IgD-negative memory B cell (primary cell): ENCODE data around the gene URB1. TPM values are rescaled to one million over a fixed set of nuclear protein-coding genes. Genes with fewer than 3 reads are reported as not detected.
A peak's percentile ranks its signal among the peaks of the same experiment; 100 is the strongest.

ENCODE experiments used
- H3K27ac Mint-ChIP-seq, 3 donors: one replicate each; pipeline ENCODE4 v1.8.0; 2020 to 2022; ENCODE audit warnings: mild to moderate bottlenecking in 3 of 3, mixed read lengths in 3 of 3, moderate library complexity in 1 of 3
- H3K27me3 Mint-ChIP-seq: one replicate; pipeline ENCODE4 v1.8.0; 2021; ENCODE audit warnings: mixed read lengths
- H3K36me3 Mint-ChIP-seq: one replicate; pipeline ENCODE4 v1.8.0; 2020; ENCODE audit warnings: mild to moderate bottlenecking, mixed read lengths
- H3K4me1 Mint-ChIP-seq, 3 donors: one replicate each; pipeline ENCODE4 v1.8.0; 2020 to 2022; ENCODE audit warnings: mixed read lengths in 3 of 3, mild to moderate bottlenecking in 1 of 3
- H3K4me3 Mint-ChIP-seq, 4 donors: one replicate each; pipeline ENCODE4 v1.8.0; 2020 to 2022; ENCODE audit warnings: mild to moderate bottlenecking in 4 of 4, mixed read lengths in 4 of 4, moderate library complexity in 3 of 4
- H3K9me3 Mint-ChIP-seq, 3 donors: one replicate each; pipeline ENCODE4 v1.8.0; 2020 to 2021; ENCODE audit warnings: mixed read lengths in 3 of 3, mild to moderate bottlenecking in 1 of 3
- polyA plus RNA-seq: library from polyadenylated mRNA; unstranded; fragments of 300-500 nt; fragmentation: Illumina TruSeq; gene quantifications from one replicate; pipeline ENCODE4 v1.2.3, GENCODE V29; 2021

URB1 gene
- polyA plus RNA-seq, 1 donor from 2014 or later = 1.8 TPM

- Mint-ChIP-seq H3K36me3 (peaks cover 21% of the 10 kb centered on the region), H3K9me3 (peaks cover 0 to 5% (median 1%) of the 10 kb centered on the region in 3 donors), H3K27me3 (no peaks in the 10 kb centered on the region), H3K4me1 (peaks cover 5% of the 10 kb centered on the region in 3 donors), H3K27ac (no peak overlapping the region), H3K4me3 (no peak overlapping the region)
These were observed 58.7 kb downstream of the URB1 start for GRCh38 chr21:32333953-32334673.

GRCh38 chr21:32332463-32332951, 60.3 kb downstream of the URB1 start:
- H3K36me3 Mint-ChIP-seq = peaks cover 27% of the 10 kb centered on the region
- peaks cover 5% of the 10 kb centered on the region in 3 donors for H3K4me1 Mint-ChIP-seq
- no peak overlapping the region for H3K4me3 Mint-ChIP-seq
- H3K27ac Mint-ChIP-seq = peak overlapping the region in 1 of 3 donors; percentile 73
- no peaks in the 10 kb centered on the region for H3K27me3 Mint-ChIP-seq
- peaks cover 0 to 9% (median 1%) of the 10 kb centered on the region in 3 donors for H3K9me3 Mint-ChIP-seq

- peaks cover 5% of the 10 kb centered on the region in 3 donors for H3K4me1 Mint-ChIP-seq
- peaks cover 0 to 9% (median 1%) of the 10 kb centered on the region in 3 donors for H3K9me3 Mint-ChIP-seq
- no peaks in the 10 kb centered on the region for H3K27me3 Mint-ChIP-seq
- no peak overlapping the region for H3K4me3 Mint-ChIP-seq
- H3K36me3 Mint-ChIP-seq = peaks cover 29% of the 10 kb centered on the region
- no peak overlapping the region for H3K27ac Mint-ChIP-seq
These were observed 61.1 kb downstream of the URB1 start for GRCh38 chr21:32331444-32332305.

- H3K36me3 Mint-ChIP-seq = peaks cover 34% of the 10 kb centered on the region
- peaks cover 0 to 9% (median 1%) of the 10 kb centered on the region in 3 donors for H3K9me3 Mint-ChIP-seq
- H3K27ac Mint-ChIP-seq = no peak overlapping the region
- H3K4me1 Mint-ChIP-seq = peaks cover 5% of the 10 kb centered on the region in 3 donors
- H3K4me3 Mint-ChIP-seq = no peak overlapping the region
- no peaks in the 10 kb centered on the region for H3K27me3 Mint-ChIP-seq
These were observed 62.0 kb downstream of the URB1 start for GRCh38 chr21:32330784-32331311.

GRCh38 chr21:32329776-32330175, 63.0 kb downstream of the URB1 start:
- H3K36me3 Mint-ChIP-seq = peaks cover 31% of the 10 kb centered on the region
- H3K4me3 Mint-ChIP-seq = no peak overlapping the region

GRCh38 chr21:32329331-32329730, 63.5 kb downstream of the URB1 start:
- H3K4me1 Mint-ChIP-seq = peaks cover 5% of the 10 kb centered on the region in 3 donors
- H3K27ac Mint-ChIP-seq = no peak overlapping the region
- no peak overlapping the region for H3K4me3 Mint-ChIP-seq
- H3K27me3 Mint-ChIP-seq = no peaks in the 10 kb centered on the region
- peaks cover 31% of the 10 kb centered on the region for H3K36me3 Mint-ChIP-seq
- peaks cover 0 to 9% (median 1%) of the 10 kb centered on the region in 3 donors for H3K9me3 Mint-ChIP-seq

More at GRCh38 chr21:32329776-32330175, 63.0 kb downstream of the URB1 start:
- no peak overlapping the region for H3K27ac Mint-ChIP-seq
- peaks cover 5% of the 10 kb centered on the region in 3 donors for H3K4me1 Mint-ChIP-seq
- H3K9me3 Mint-ChIP-seq = peaks cover 0 to 9% (median 1%) of the 10 kb centered on the region in 3 donors
- H3K27me3 Mint-ChIP-seq = no peaks in the 10 kb centered on the region

GRCh38 chr21:32328595-32328994, 64.2 kb downstream of the URB1 start:
- H3K27me3 Mint-ChIP-seq = no peaks in the 10 kb centered on the region
- no peak overlapping the region for H3K27ac Mint-ChIP-seq
- no peak overlapping the region for H3K4me3 Mint-ChIP-seq
- H3K9me3 Mint-ChIP-seq = peaks cover 0 to 9% (median 1%) of the 10 kb centered on the region in 3 donors
- peaks cover 36% of the 10 kb centered on the region for H3K36me3 Mint-ChIP-seq
- H3K4me1 Mint-ChIP-seq = peaks cover 5% of the 10 kb centered on the region in 3 donors

GRCh38 chr21:32325706-32326105, 67.1 kb downstream of the URB1 start:
- H3K27ac Mint-ChIP-seq = no peak overlapping the region
- peaks cover 24% of the 10 kb centered on the region for H3K36me3 Mint-ChIP-seq
- no peak overlapping the region for H3K4me3 Mint-ChIP-seq
- peaks cover 0 to 4% (median 0%) of the 10 kb centered on the region in 3 donors for H3K9me3 Mint-ChIP-seq
- H3K4me1 Mint-ChIP-seq = no peaks in the 10 kb centered on the region
- H3K27me3 Mint-ChIP-seq = no peaks in the 10 kb centered on the region

GRCh38 chr21:32322676-32323075, 70.1 kb downstream of the URB1 start:
- no peaks in the 10 kb centered on the region for H3K4me1 Mint-ChIP-seq
- H3K4me3 Mint-ChIP-seq = no peak overlapping the region
- peaks cover 0 to 2% (median 0%) of the 10 kb centered on the region in 3 donors for H3K9me3 Mint-ChIP-seq
- H3K36me3 Mint-ChIP-seq = peaks cover 17% of the 10 kb centered on the region
- no peaks in the 10 kb centered on the region for H3K27me3 Mint-ChIP-seq
- no peak overlapping the region for H3K27ac Mint-ChIP-seq

GRCh38 chr21:32322103-32322502, 70.7 kb downstream of the URB1 start:
- Mint-ChIP-seq H3K9me3 (no peaks in the 10 kb centered on the region), H3K27ac (no peak overlapping the region), H3K4me3 (no peak overlapping the region), H3K36me3 (peaks cover 16% of the 10 kb centered on the region), H3K27me3 (no peaks in the 10 kb centered on the region), H3K4me1 (no peaks in the 10 kb centered on the region)

- H3K27ac Mint-ChIP-seq = no peak overlapping the region
- no peaks in the 10 kb centered on the region for H3K9me3 Mint-ChIP-seq
- no peaks in the 10 kb centered on the region for H3K27me3 Mint-ChIP-seq
These were observed 71.3 kb downstream of the URB1 start for GRCh38 chr21:32321480-32321879.

GRCh38 chr21:32320726-32321125, 72.1 kb downstream of the URB1 start:
- Mint-ChIP-seq H3K9me3 (no peaks in the 10 kb centered on the region), H3K4me3 (no peak overlapping the region), H3K4me1 (no peaks in the 10 kb centered on the region), H3K36me3 (peaks cover 9% of the 10 kb centered on the region), H3K27me3 (no peaks in the 10 kb centered on the region), H3K27ac (no peak overlapping the region)

More at GRCh38 chr21:32321480-32321879, 71.3 kb downstream of the URB1 start:
- peaks cover 12% of the 10 kb centered on the region for H3K36me3 Mint-ChIP-seq
- no peak overlapping the region for H3K4me3 Mint-ChIP-seq
- no peaks in the 10 kb centered on the region for H3K4me1 Mint-ChIP-seq

GRCh38 chr21:32320059-32320458, 72.8 kb downstream of the URB1 start:
- H3K27ac Mint-ChIP-seq = peak overlapping the region in 1 of 3 donors; percentile 26
- H3K9me3 Mint-ChIP-seq = no peaks in the 10 kb centered on the region
- no peaks in the 10 kb centered on the region for H3K27me3 Mint-ChIP-seq
- no peaks in the 10 kb centered on the region for H3K4me1 Mint-ChIP-seq
- H3K36me3 Mint-ChIP-seq = peaks cover 7% of the 10 kb centered on the region
- no peak overlapping the region for H3K4me3 Mint-ChIP-seq

- Mint-ChIP-seq H3K4me1 (no peaks in the 10 kb centered on the region), H3K4me3 (no peak overlapping the region), H3K9me3 (no peaks in the 10 kb centered on the region), H3K27ac (no peak overlapping the region), H3K36me3 (peaks cover 3% of the 10 kb centered on the region), H3K27me3 (no peaks in the 10 kb centered on the region)
These were observed 73.8 kb downstream of the URB1 start for GRCh38 chr21:32319012-32319411.

- Mint-ChIP-seq H3K36me3 (peaks cover 2% of the 10 kb centered on the region), H3K27me3 (no peaks in the 10 kb centered on the region), H3K27ac (no peak overlapping the region), H3K4me1 (no peaks in the 10 kb centered on the region), H3K4me3 (no peak overlapping the region), H3K9me3 (no peaks in the 10 kb centered on the region)
These were observed 75.1 kb downstream of the URB1 start for GRCh38 chr21:32317726-32318125.
